ENCODE data around the gene ADAT2.
"Not testable (repeated sequence)": the region's sequence is repeated elsewhere in the genome, so short reads cannot be mapped to it uniquely, and the experiment has no call there.

Gene ADAT2

GRCh38 chr6:143450453-143451371 is at the start of gene ADAT2, which contains the start of gene PEX3:
ADAT2 (minus strand) TSS chr6:143450695; CDS start chr6:143450658, 37 bp downstream.
PEX3 (plus strand) TSS chr6:143450805; CDS start chr6:143451043, 238 bp downstream.
- DNase-seq (ENCODE audit: low read depth) = peak; percentile 87

DNA sequence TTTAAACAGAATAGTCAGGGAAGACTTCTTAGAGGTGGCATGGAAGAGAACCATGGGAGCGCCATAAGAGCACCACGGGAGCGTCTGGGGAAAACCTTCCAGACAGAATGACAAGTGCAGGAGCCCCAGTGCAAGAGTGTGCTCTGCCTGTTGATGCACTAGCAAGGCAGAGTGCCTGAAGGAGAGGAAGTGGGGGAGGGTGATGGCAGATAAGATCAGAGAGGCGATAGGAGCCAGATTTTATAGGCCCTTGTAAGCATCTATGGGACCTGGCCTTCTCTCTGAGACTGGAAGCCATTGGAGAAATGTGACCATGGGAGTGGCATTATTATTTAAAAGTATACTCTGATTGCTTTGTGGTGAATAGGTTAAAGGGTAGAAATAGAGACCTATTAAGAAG is 47.9 kb upstream of the ADAT2 start:
- DNase-seq (ENCODE audit: low read depth) = no peak

- no peak for DNase-seq (ENCODE audit: low read depth)
Observed at GRCh38 chr6:143496974-143497373, 46.5 kb upstream of the ADAT2 start.

- no peak for DNase-seq (ENCODE audit: low read depth)
Observed at GRCh38 chr6:143490775-143491174, 40.3 kb upstream of the ADAT2 start.

GRCh38 chr6:143490244-143490643 is 39.7 kb upstream of the ADAT2 start:
- no peak for DNase-seq (ENCODE audit: low read depth)

GRCh38 chr6:143486752-143487151 is 36.3 kb upstream of the ADAT2 start:
- DNase-seq (ENCODE audit: low read depth) = no peak

DNA sequence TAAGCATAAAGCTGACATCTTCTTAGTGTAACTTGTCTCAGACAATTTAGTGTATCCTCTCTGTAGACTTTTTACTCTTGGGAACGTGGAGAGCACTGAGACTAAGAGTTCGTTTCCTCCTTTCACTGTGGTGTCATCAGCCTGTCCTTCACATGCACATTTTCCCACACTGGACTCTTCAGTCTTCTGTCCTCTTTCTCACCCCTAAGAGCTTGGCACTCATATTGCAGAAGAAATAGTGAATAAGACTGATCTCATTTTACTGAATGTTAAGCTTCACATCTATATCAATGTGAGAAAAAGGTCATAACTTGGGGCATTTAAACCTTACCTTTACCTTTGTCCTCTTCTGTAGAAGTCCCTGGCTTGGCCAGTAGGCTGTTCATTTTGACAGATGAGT is 35.5 kb upstream of the ADAT2 start:
- no peak for DNase-seq (ENCODE audit: low read depth)

- DNase-seq (ENCODE audit: low read depth) = no peak
Observed at GRCh38 chr6:143482593-143482992, 32.1 kb upstream of the ADAT2 start.

GRCh38 chr6:143478479-143479062 is 28.1 kb upstream of the ADAT2 start:
- DNase-seq (ENCODE audit: low read depth) = no peak

DNA sequence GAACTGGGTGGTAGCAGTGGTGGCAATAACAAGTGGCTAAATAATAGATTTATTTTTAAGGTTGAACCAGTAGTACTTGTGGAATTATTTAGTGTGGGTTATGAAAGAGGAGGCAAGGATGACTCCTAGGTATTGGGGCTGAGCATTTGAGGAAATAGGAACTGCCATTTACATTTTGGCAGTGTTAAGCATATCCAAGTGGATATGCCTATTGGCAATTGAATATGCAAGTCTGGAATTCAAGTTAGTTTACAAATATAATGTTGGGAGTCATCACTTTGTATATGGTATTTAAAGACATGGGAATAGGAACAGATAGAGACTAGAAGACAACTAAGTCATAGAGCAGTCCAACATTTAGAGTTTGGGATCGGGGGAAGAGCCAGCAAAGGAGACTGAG is 26.1 kb upstream of the ADAT2 start:
- DNase-seq (ENCODE audit: low read depth) = no peak

DNA sequence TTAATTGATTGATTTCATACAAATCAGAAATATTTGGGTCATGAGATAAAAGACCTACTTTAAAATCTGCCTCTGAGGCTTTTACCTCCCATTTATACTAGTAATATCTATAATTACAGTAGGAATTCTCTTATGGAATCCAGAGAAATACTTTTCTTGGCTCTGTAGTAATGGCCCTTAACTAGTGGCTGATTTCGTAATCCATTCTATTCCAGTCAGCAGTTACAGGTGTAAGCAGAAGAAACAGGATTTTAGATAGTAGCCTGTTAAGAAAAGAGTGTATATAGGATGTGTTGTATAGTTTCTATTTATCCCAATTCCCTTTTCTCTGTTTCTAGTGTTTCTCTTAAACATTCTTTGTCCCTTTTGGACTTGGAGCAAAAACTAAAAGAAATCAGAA is 21.3 kb upstream of the ADAT2 start:
- DNase-seq (ENCODE audit: low read depth) = no peak

GRCh38 chr6:143468823-143469222 is 18.3 kb upstream of the ADAT2 start:
- DNase-seq (ENCODE audit: low read depth) = not testable (repeated sequence)

DNA sequence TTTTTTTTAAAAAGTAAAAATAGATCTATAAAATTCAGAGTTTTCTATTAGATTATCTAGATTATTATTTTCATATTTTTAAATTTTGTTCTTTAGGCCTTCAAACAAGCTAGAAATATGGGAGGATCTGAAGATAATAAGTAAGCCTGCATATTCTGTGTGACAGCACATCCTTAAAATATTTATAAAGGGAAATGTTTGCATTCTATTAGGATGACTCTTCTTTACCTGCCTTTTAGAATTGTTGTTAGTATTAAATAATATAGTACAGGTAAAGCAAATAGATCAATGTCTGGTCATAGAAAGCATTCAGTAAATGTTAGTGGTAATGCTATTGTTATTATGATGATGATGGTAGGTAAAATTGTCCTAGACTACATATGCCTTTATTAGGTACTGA is 17.5 kb upstream of the ADAT2 start:
- no peak for DNase-seq (ENCODE audit: low read depth)

- no peak for DNase-seq (ENCODE audit: low read depth)
Observed at GRCh38 chr6:143465546-143465945, 15.1 kb upstream of the ADAT2 start.

- DNase-seq (ENCODE audit: low read depth) = no peak
Observed at GRCh38 chr6:143457563-143458359, 7.3 kb upstream of the ADAT2 start.

DNA sequence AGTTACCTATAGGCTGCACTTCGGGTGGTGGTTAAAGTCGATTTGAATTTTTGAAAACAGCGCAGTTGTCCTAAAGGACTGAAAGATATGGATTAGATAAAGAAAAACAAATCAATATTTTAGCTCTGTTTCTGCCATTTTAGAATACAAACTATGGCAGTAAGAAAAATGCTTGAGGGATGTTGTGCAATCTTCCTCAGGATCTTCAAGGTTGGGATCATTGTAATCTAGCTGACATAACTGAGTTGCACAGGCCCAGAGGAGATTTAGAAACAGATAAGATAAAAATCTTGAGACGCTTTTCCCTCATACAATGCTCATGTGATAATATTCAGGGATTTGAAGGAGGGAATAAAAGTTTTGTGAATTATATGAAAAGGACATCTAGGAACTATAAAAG is 1.0 kb upstream of the ADAT2 start:
- DNase-seq (ENCODE audit: low read depth) = no peak

DNA sequence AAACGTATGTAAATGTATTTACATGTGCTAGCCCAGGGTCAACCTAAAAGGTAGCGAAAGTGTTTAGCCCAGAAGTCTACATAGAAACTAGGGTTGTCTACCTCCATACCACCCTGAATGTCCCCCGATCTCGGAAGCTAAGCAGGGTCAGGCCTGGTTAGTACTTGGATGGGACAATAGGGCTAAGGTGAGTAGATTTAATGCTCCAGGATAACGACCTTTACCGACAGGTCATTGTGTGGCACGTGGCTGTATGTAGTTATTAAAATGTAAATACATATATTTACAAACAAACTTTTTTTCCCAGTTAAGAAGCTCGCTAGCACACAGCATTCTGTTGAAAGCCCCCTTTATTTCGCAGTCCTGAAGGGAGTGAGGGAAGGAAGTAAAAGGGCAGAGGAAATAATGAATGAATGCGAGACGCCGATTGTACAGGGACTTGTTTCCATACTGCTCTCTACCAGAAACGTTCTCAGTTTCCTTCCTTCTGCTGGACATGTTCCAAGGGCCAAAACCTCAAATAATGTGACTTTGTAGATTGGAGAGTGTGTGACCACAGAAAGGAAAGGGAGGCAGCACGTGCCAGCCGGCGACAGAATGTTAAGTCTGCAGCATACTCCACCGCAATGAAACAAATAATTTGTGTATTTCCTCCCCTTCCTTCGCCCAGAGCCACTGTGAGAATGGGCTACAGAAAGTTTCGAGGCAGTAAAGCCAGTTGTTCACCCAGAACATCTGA is 612 bp downstream of the ADAT2 start:
- DNase-seq (ENCODE audit: low read depth) = no peak

GRCh38 chr6:143449082-143449713 is 1.3 kb downstream of the ADAT2 start:
- DNase-seq (ENCODE audit: low read depth) = no peak

GRCh38 chr6:143447865-143448264 is 2.6 kb downstream of the ADAT2 start:
- DNase-seq (ENCODE audit: low read depth) = not testable (repeated sequence)

DNA sequence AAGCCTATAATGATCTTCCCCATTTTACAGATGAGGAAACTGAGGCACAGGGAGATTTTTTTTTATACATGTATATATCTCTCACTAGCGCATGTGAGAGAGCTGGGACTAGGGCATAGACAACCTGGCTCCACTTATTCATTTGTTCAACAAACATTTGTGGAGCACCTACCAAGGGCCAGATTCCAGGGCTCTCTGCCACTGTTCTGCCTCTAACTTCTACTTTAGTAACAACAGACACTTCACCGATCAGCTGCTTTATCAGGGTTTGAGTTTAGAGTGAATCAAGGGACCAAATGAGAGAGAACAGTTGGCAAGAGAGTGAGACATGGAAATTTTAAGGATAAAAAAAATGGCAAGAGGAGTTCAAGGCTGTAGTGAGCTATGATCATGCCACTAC is 7.4 kb downstream of the ADAT2 start:
- no peak for DNase-seq (ENCODE audit: low read depth)
